T-cell (primary cell): Measurements from ENCODE around the gene LRRC4C. TPM values are rescaled to one million over a fixed set of nuclear protein-coding genes. Genes with fewer than 3 reads are reported as not detected.

Source experiments
- ATAC-seq, 4 experiments: fragments of 200-7000 bp in 3 of 4; fragments of 150-1000 bp in 1 of 4; cut with Tn5 transposase; replicated peaks in 1 of 4; 1 replicate in 3 of 4; 2 replicates in 1 of 4; pipeline ENCODE4 v1.10.0; 2021; ENCODE audit warnings: moderate library complexity in 3 of 4, mild to moderate bottlenecking in 2 of 4, moderate number of reproducible peaks in 1 of 4
- CTCF ChIA-PET, 2 donors: fragments of 300-600 bp; sonication (Branson Sonifier 250); formaldehyde crosslinking; loops; one replicate each; lab custom pipeline; 2022; ENCODE audit warnings: antibody characterized with exemption in 2 of 2; lab: Charles Lee
- POLR2A ChIA-PET, 2 donors: fragments of 300-600 bp; sonication (Branson Sonifier 250); formaldehyde crosslinking; loops; one replicate each; lab custom pipeline; 2022; ENCODE audit warnings: antibody characterized with exemption in 2 of 2; lab: Charles Lee
- DNase-seq, 35 experiments: peaks; one replicate each; pipeline versions ENCODE4 v3.0.0 to v3.0.0-alpha.2; 2013 to 2023
- H3K27ac ChIP-seq: one replicate; pipeline ENCODE4 v1.5.1; 2013; ENCODE audit warnings: low read length
- H3K27me3 ChIP-seq, 2 experiments: replicated peaks in 1 of 2; 1 replicate in 1 of 2; 2 replicates in 1 of 2; pipeline versions ENCODE4 v1.6.1 to v1.7.0; 2013; ENCODE audit warnings: low read length in 1 of 2, mixed read lengths in 1 of 2; ENCODE audit not compliant: control insufficient read depth in 2 of 2, insufficient read depth in 2 of 2; ENCODE audit errors: extremely low read depth in 1 of 2
- H3K36me3 ChIP-seq, 2 donors: 1 replicate in 1 of 2; 2 replicates in 1 of 2; pipeline versions ENCODE4 v1.6.1 to v1.7.0; 2013; ENCODE audit warnings: low read length in 1 of 2; ENCODE audit not compliant: control insufficient read depth in 2 of 2, insufficient read depth in 1 of 2; ENCODE audit errors: extremely low read depth in 1 of 2
- H3K4me1 ChIP-seq, 2 experiments: 1 replicate in 1 of 2; 2 replicates in 1 of 2; pipeline versions ENCODE4 v1.6.1 to v1.7.0; 2013; ENCODE audit warnings: low read length in 2 of 2, mixed read lengths in 1 of 2; ENCODE audit not compliant: insufficient read depth in 2 of 2, control insufficient read depth in 1 of 2; ENCODE audit errors: extremely low read depth in 1 of 2
- H3K4me3 ChIP-seq, 2 donors: 1 replicate in 1 of 2; 2 replicates in 1 of 2; pipeline versions ENCODE4 v1.5.1 to v1.7.0; 2013; ENCODE audit warnings: mild to moderate bottlenecking in 2 of 2, low read length in 1 of 2, moderate library complexity in 1 of 2; ENCODE audit not compliant: control insufficient read depth in 1 of 2; ENCODE audit errors: extremely low read depth in 1 of 2
- H3K9me3 ChIP-seq: 2 replicates; pipeline ENCODE4 v1.7.0; 2013
- H3K27ac Mint-ChIP-seq, 2 donors: one replicate each; pipeline ENCODE4 v1.8.0; 2020 to 2021; ENCODE audit warnings: mild to moderate bottlenecking in 2 of 2, mixed read lengths in 2 of 2
- H3K27me3 Mint-ChIP-seq, 2 donors: one replicate each; pipeline ENCODE4 v1.8.0; 2021 to 2022; ENCODE audit warnings: mixed read lengths in 2 of 2
- H3K36me3 Mint-ChIP-seq: one replicate; pipeline ENCODE4 v1.8.0; 2021; ENCODE audit warnings: mixed read lengths
- H3K4me1 Mint-ChIP-seq, 3 donors: one replicate each; pipeline ENCODE4 v1.8.0; 2020 to 2022; ENCODE audit warnings: mixed read lengths in 3 of 3, mild to moderate bottlenecking in 1 of 3
- H3K4me3 Mint-ChIP-seq, 3 donors: one replicate each; pipeline ENCODE4 v1.8.0; 2020 to 2022; ENCODE audit warnings: mild to moderate bottlenecking in 3 of 3, mixed read lengths in 3 of 3, moderate library complexity in 3 of 3
- H3K9me3 Mint-ChIP-seq, 3 donors: one replicate each; pipeline ENCODE4 v1.8.0; 2020 to 2022; ENCODE audit warnings: mixed read lengths in 3 of 3
- WGBS: methylation state at CpG from one replicate; pipeline ENCODE4 v1.1.5; 2013; ENCODE audit warnings: missing lambda C conversion rate; ENCODE audit not compliant: insufficient coverage; 5-methylcytosine and 5-hydroxymethylcytosine counted together
- total RNA-seq, 35 experiments: library from RNA in 6 of 35; stranded (reverse) in 6 of 35; fragments of 120-200 nt in 1 of 35; gene quantifications; one replicate each; pipeline versions ENCODE4 v1.2.1 to v1.2.4 and lab custom pipeline; 2013 to 2026

LRRC4C gene
- total RNA-seq, 5 donors from 2014 or later (not counting 1 experiment from before 2014, with no cell fraction given) = not detected

GRCh38 chr11:40328890-40329614, 1130.4 kb downstream of the LRRC4C start:
- no peaks in the 10 kb centered on the region for H3K9me3 ChIP-seq
- H3K4me3 ChIP-seq = no peak overlapping the region
- 16% methylated on average over 3 of the region's 5 CpGs for whole genome bisulfite sequencing
- H3K27me3 Mint-ChIP-seq = no peaks in the 10 kb centered on the region
- H3K4me3 Mint-ChIP-seq = no peak overlapping the region
- no peaks in the 10 kb centered on the region for H3K4me1 Mint-ChIP-seq
- peaks cover 15 to 23% (median 20%) of the 10 kb centered on the region in 3 donors for H3K9me3 Mint-ChIP-seq
- ATAC-seq (no peak), DNase-seq (no peak)
- H3K4me1 ChIP-seq = no peaks in the 10 kb centered on the region
- H3K36me3 ChIP-seq = no peaks in the 10 kb centered on the region
- CTCF ChIA-PET = interaction anchor here in 1 of 2 donors (0.5 to 0.7 kb wide), 3 partner anchors 17 to 52 kb away, joined by 3 to 4 read pairs (median 3); no protein-coding TSS in a partner anchor
- H3K36me3 Mint-ChIP-seq = no peaks in the 10 kb centered on the region
- H3K27me3 ChIP-seq = no peaks in the 10 kb centered on the region
- H3K27ac ChIP-seq = no peak overlapping the region
- no peak overlapping the region for H3K27ac Mint-ChIP-seq
- POLR2A ChIA-PET = no interaction called here

GRCh38 chr11:40323241-40323640, 1136.2 kb downstream of the LRRC4C start:
- no peaks in the 10 kb centered on the region for H3K4me1 Mint-ChIP-seq
- H3K27me3 Mint-ChIP-seq = no peaks in the 10 kb centered on the region
- no peak overlapping the region for H3K27ac Mint-ChIP-seq
- no peaks in the 10 kb centered on the region for H3K4me1 ChIP-seq
- no peaks in the 10 kb centered on the region for H3K36me3 ChIP-seq
- H3K27ac ChIP-seq = no peak overlapping the region
- POLR2A ChIA-PET = no interaction called here
- CTCF ChIA-PET = no interaction called here
- no CpG with 5 or more reads among the region's 3 CpGs for WGBS
- no peaks in the 10 kb centered on the region for H3K27me3 ChIP-seq
- no peak overlapping the region for H3K4me3 Mint-ChIP-seq
- no peak for ATAC-seq
- no peak overlapping the region for H3K4me3 ChIP-seq
- no peak for DNase-seq
- no peaks in the 10 kb centered on the region for H3K9me3 ChIP-seq
- no peaks in the 10 kb centered on the region for H3K36me3 Mint-ChIP-seq
- H3K9me3 Mint-ChIP-seq = peaks cover 12 to 23% (median 19%) of the 10 kb centered on the region in 3 donors

- ChIA-PET CTCF (no interaction called here), POLR2A (no interaction called here)
- Histone ChIP-seq H3K27me3 (no peaks in the 10 kb centered on the region), H3K27ac (no peak overlapping the region), H3K4me3 (no peak overlapping the region), H3K36me3 (no peaks in the 10 kb centered on the region), H3K4me1 (no peaks in the 10 kb centered on the region), H3K9me3 (no peaks in the 10 kb centered on the region)
- DNase-seq (no peak), ATAC-seq (no peak)
- Mint-ChIP-seq H3K4me1 (no peaks in the 10 kb centered on the region), H3K36me3 (no peaks in the 10 kb centered on the region), H3K27ac (no peak overlapping the region), H3K4me3 (no peak overlapping the region), H3K27me3 (no peaks in the 10 kb centered on the region), H3K9me3 (peaks cover 18 to 25% (median 24%) of the 10 kb centered on the region in 3 donors)
- WGBS = no CpG with 5 or more reads among the region's 1 CpG
Observed at GRCh38 chr11:40321537-40321936, 1137.9 kb downstream of the LRRC4C start.

GRCh38 chr11:40316171-40316570, 1143.3 kb downstream of the LRRC4C start:
- no peaks in the 10 kb centered on the region for H3K9me3 ChIP-seq
- H3K9me3 Mint-ChIP-seq = peaks cover 17 to 25% (median 22%) of the 10 kb centered on the region in 3 donors
- no peaks in the 10 kb centered on the region for H3K4me1 Mint-ChIP-seq
- ChIA-PET POLR2A (no interaction called here), CTCF (no interaction called here)
- no peak overlapping the region for H3K27ac ChIP-seq
- DNase-seq (no peak), ATAC-seq (no peak)
- H3K4me1 ChIP-seq = no peaks in the 10 kb centered on the region
- no peaks in the 10 kb centered on the region for H3K27me3 ChIP-seq
- no peak overlapping the region for H3K4me3 ChIP-seq
- H3K27ac Mint-ChIP-seq = no peak overlapping the region
- H3K27me3 Mint-ChIP-seq = no peaks in the 10 kb centered on the region
- H3K36me3 Mint-ChIP-seq = no peaks in the 10 kb centered on the region
- no peak overlapping the region for H3K4me3 Mint-ChIP-seq
- H3K36me3 ChIP-seq = no peaks in the 10 kb centered on the region

GRCh38 chr11:40315122-40315521, 1144.3 kb downstream of the LRRC4C start:
- no peak overlapping the region for H3K4me3 ChIP-seq
- H3K27ac Mint-ChIP-seq = no peak overlapping the region
- H3K36me3 ChIP-seq = no peaks in the 10 kb centered on the region
- no peak for DNase-seq
- H3K4me1 Mint-ChIP-seq = no peaks in the 10 kb centered on the region
- POLR2A ChIA-PET = no interaction called here
- no peaks in the 10 kb centered on the region for H3K27me3 Mint-ChIP-seq
- WGBS = no CpG with 5 or more reads among the region's 1 CpG
- H3K4me3 Mint-ChIP-seq = no peak overlapping the region
- no peaks in the 10 kb centered on the region for H3K9me3 ChIP-seq
- peaks cover 17 to 25% (median 22%) of the 10 kb centered on the region in 3 donors for H3K9me3 Mint-ChIP-seq
- H3K36me3 Mint-ChIP-seq = no peaks in the 10 kb centered on the region
- ATAC-seq = no peak
- no peaks in the 10 kb centered on the region for H3K4me1 ChIP-seq
- CTCF ChIA-PET = no interaction called here
- no peaks in the 10 kb centered on the region for H3K27me3 ChIP-seq
- no peak overlapping the region for H3K27ac ChIP-seq

GRCh38 chr11:40314327-40314726, 1145.1 kb downstream of the LRRC4C start:
- no CpG with 5 or more reads among the region's 2 CpGs for WGBS
- ChIA-PET CTCF (no interaction called here), POLR2A (no interaction called here)
- Mint-ChIP-seq H3K4me3 (no peak overlapping the region), H3K9me3 (peaks cover 17 to 25% (median 21%) of the 10 kb centered on the region in 3 donors), H3K36me3 (no peaks in the 10 kb centered on the region), H3K27me3 (no peaks in the 10 kb centered on the region), H3K4me1 (no peaks in the 10 kb centered on the region), H3K27ac (no peak overlapping the region)
- H3K36me3 ChIP-seq = no peaks in the 10 kb centered on the region
- DNase-seq (no peak), ATAC-seq (no peak)
- H3K9me3 ChIP-seq = no peaks in the 10 kb centered on the region
- no peaks in the 10 kb centered on the region for H3K27me3 ChIP-seq
- no peak overlapping the region for H3K4me3 ChIP-seq
- no peaks in the 10 kb centered on the region for H3K4me1 ChIP-seq
- no peak overlapping the region for H3K27ac ChIP-seq
